GM12892 (cell line): ENCODE measurements around the gene RHBDL1.

Experiments
- POLR2A ChIP-seq: IDR thresholded peaks from 2 replicates; pipeline ENCODE4 v1.6.1; 2011; ENCODE audit warnings: low read depth, low read length, control low read depth
- TAF1 ChIP-seq: IDR thresholded peaks from 2 replicates; pipeline ENCODE4 v1.6.1; 2011; ENCODE audit warnings: low read depth, mild to moderate bottlenecking, control low read depth, low read length, borderline replicate concordance

- no peak for TF ChIP-seq POLR2A
- no peak for TF ChIP-seq TAF1
Measured at GRCh38 chr16:634051-634670, 41.3 kb upstream of the RHBDL1 start.
